GM18499 (cell line): ENCODE measurements around the gene SEPTIN7.

Source experiments
- ATAC-seq: cut with Tn5 transposase; IDR thresholded peaks from one replicate; pipeline ENCODE4 v1.9.1; 2021; ENCODE audit warnings: moderate number of reproducible peaks; ENCODE audit not compliant: insufficient read depth, unreplicated experiment

The SEPTIN7 gene

GRCh38 chr7:35785250-35785649 is 15.6 kb upstream of the SEPTIN7 start:
- no peak for ATAC-seq

- no peak for ATAC-seq
Observed at GRCh38 chr7:35787925-35788324, 12.9 kb upstream of the SEPTIN7 start.

- no peak for ATAC-seq
Observed at GRCh38 chr7:35792472-35792871, 8.4 kb upstream of the SEPTIN7 start.

GRCh38 chr7:35792873-35793489 is 7.9 kb upstream of the SEPTIN7 start:
- ATAC-seq = no peak

GRCh38 chr7:35797311-35797710 is 3.5 kb upstream of the SEPTIN7 start:
- no peak for ATAC-seq

GRCh38 chr7:35799846-35800717 is 775 bp upstream of the SEPTIN7 start:
- peak; percentile 29 for ATAC-seq

- ATAC-seq = peak; percentile 11
Observed at GRCh38 chr7:35801392-35802101, 690 bp downstream of the SEPTIN7 start.

- ATAC-seq = no peak
Observed at GRCh38 chr7:35802102-35802466, 1.2 kb downstream of the SEPTIN7 start.

GRCh38 chr7:35802649-35803048 is 1.8 kb downstream of the SEPTIN7 start:
- ATAC-seq = no peak

- no peak for ATAC-seq
Observed at GRCh38 chr7:35804231-35804970, 3.5 kb downstream of the SEPTIN7 start.

GRCh38 chr7:35805876-35806275 is 5.0 kb downstream of the SEPTIN7 start:
- ATAC-seq = no peak

GRCh38 chr7:35816514-35816913 is 15.7 kb downstream of the SEPTIN7 start:
- no peak for ATAC-seq

- ATAC-seq = no peak
Observed at GRCh38 chr7:35817181-35817580, 16.3 kb downstream of the SEPTIN7 start.

GRCh38 chr7:35817930-35818329 is 17.1 kb downstream of the SEPTIN7 start:
- ATAC-seq = no peak

- no peak for ATAC-seq
Observed at GRCh38 chr7:35818513-35818912, 17.7 kb downstream of the SEPTIN7 start.

- no peak for ATAC-seq
Observed at GRCh38 chr7:35819310-35819709, 18.5 kb downstream of the SEPTIN7 start.

GRCh38 chr7:35819954-35820703 is 19.3 kb downstream of the SEPTIN7 start:
- ATAC-seq = no peak

- ATAC-seq = no peak
Observed at GRCh38 chr7:35820858-35821257, 20.0 kb downstream of the SEPTIN7 start.

- no peak for ATAC-seq
Observed at GRCh38 chr7:35823440-35823839, 22.6 kb downstream of the SEPTIN7 start.

- ATAC-seq = no peak
Observed at GRCh38 chr7:35825974-35826373, 25.1 kb downstream of the SEPTIN7 start.
